Measurements from ENCODE around the gene SORCS2. TPM values are rescaled to one million over a fixed set of nuclear protein-coding genes. Genes with fewer than 3 reads are reported as not detected.

Gene SORCS2
- total RNA-seq, 4 donors from 2014 or later, result 0.53 to 9.9 (median 0.90) TPM

- Histone ChIP-seq H3K27me3 (no peaks in the 10 kb centered on the region), H3K4me1 (no peaks in the 10 kb centered on the region), H3K9me3 (peaks cover 0 to 4% (median 0%) of the 10 kb centered on the region in 4 donors), H3K4me3 (no peak overlapping the region), H3K27ac (no peak overlapping the region), H3K36me3 (no peaks in the 10 kb centered on the region)
- no peak for TF ChIP-seq CTCF (IDR thresholded peaks at IDR 0.05)
- no peak for TF ChIP-seq POLR2A (IDR thresholded peaks at IDR 0.05)
- DNase-seq, result no peak
Observed at GRCh38 chr4:7243609-7244330, 51.4 kb downstream of the SORCS2 start.

- H3K9me3 ChIP-seq, result no peaks in the 10 kb centered on the region
- H3K27me3 ChIP-seq, result no peaks in the 10 kb centered on the region
- H3K4me3 ChIP-seq, result no peak overlapping the region
- TF ChIP-seq POLR2A (IDR thresholded peaks at IDR 0.05) (no peak), CTCF (IDR thresholded peaks at IDR 0.05) (no peak)
- no peaks in the 10 kb centered on the region for H3K4me1 ChIP-seq
- DNase-seq, result no peak
- no peaks in the 10 kb centered on the region for H3K36me3 ChIP-seq
- H3K27ac ChIP-seq, result no peak overlapping the region
Observed at GRCh38 chr4:7244331-7244665, 52.0 kb downstream of the SORCS2 start.

DNA sequence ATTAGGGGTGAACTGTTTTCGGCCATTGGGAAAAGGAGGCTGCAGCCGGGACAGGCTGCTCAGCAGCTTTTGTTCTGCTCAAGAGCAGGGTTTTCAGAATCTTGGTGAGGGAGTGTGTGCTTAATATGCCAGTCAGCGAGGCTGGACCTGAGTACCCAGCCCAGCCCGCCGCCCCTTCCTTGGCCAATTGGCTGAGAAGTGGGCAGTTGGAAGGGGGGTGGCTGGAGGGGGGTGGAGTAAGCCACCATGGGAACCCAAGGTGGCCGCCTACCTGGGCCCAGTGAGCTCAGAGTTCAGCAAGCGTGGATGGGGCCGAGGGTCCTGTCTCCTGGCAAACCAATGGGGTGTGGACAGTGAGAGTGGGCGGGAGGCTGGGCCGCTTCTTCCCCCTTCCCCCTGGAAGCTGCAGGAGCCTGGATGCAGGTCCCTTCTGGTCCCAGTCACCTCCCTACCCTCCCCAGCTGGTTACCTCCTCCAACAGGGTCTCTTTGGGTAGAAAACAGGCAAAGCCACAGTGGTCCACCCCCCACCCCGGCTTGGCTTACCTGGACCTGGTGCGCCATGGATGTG lies 52.5 kb downstream of the SORCS2 start:
- H3K27ac ChIP-seq, result no peak overlapping the region
- H3K27me3 ChIP-seq, result no peaks in the 10 kb centered on the region
- no peak overlapping the region for H3K4me3 ChIP-seq
- TF ChIP-seq CTCF (IDR thresholded peaks at IDR 0.05) (no peak), POLR2A (IDR thresholded peaks at IDR 0.05) (no peak)
- no peak for DNase-seq
- H3K36me3 ChIP-seq, result no peaks in the 10 kb centered on the region
- H3K9me3 ChIP-seq, result no peaks in the 10 kb centered on the region
- peaks cover 0 to 3% (median 0%) of the 10 kb centered on the region in 4 donors for H3K4me1 ChIP-seq

GRCh38 chr4:7247521-7247920 lies 55.2 kb downstream of the SORCS2 start:
- Histone ChIP-seq H3K27ac (no peak overlapping the region), H3K36me3 (no peaks in the 10 kb centered on the region)
- TF ChIP-seq POLR2A (IDR thresholded peaks at IDR 0.05) (no peak), CTCF (IDR thresholded peaks at IDR 0.05) (no peak)

DNA sequence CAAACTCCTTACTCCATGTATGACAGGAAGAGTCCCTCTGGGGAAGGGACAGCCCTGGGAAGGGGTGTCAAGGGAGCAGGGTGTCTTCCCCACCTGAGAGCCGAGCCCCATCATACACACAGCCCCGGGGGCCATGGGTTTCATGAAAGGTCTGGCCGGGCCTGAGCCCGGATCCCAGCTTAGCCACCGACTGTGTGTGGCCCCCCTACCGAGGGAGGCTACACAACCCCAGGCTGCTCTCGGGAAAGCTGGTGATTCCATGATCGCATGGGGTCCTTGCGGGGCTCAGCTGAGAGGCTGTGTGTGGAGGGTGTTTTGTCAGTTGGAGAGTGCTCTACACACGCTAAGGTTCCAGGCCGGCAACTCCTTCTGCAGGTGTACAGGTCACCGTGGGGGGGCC lies 55.6 kb downstream of the SORCS2 start:
- TF ChIP-seq CTCF (IDR thresholded peaks at IDR 0.05) (no peak), POLR2A (IDR thresholded peaks at IDR 0.05) (no peak)
- Histone ChIP-seq H3K9me3 (no peaks in the 10 kb centered on the region), H3K4me3 (no peak overlapping the region), H3K27ac (no peak overlapping the region), H3K36me3 (no peaks in the 10 kb centered on the region), H3K27me3 (no peaks in the 10 kb centered on the region), H3K4me1 (peaks cover 0 to 5% (median 0%) of the 10 kb centered on the region in 4 donors)
- DNase-seq, result no peak

More at GRCh38 chr4:7247521-7247920, 55.2 kb downstream of the SORCS2 start:
- DNase-seq, result no peak
- Histone ChIP-seq H3K27me3 (no peaks in the 10 kb centered on the region), H3K4me1 (peaks cover 0 to 5% (median 0%) of the 10 kb centered on the region in 4 donors), H3K9me3 (no peaks in the 10 kb centered on the region), H3K4me3 (no peak overlapping the region)

Data from Peyer's patch (tissue), 4 donors.